Panc1 (cell line): Measurements from ENCODE around the gene CTRB1. TPM values are rescaled to one million over a fixed set of nuclear protein-coding genes. Genes with fewer than 3 reads are reported as not detected.

Experiments
- ATAC-seq: fragments of 200-7000 bp; cut with Tn5 transposase; 2 replicates; pipeline ENCODE4 v1.9.1; 2020; ENCODE audit warnings: mild to moderate bottlenecking, moderate library complexity
- BruUV-seq: library from RNA; stranded (reverse); fragments of 400-500 nt; replicated peaks from 2 replicates; lab custom pipeline; 2021; lab: Mats Ljungman, UMichigan
- CTCF ChIA-PET: fragments of 300-600 bp; sonication (Branson Sonifier 250); formaldehyde crosslinking; loops from one replicate; lab custom pipeline; 2022; ENCODE audit warnings: antibody characterized with exemption; lab: Charles Lee
- POLR2A ChIA-PET: fragments of 300-600 bp; sonication (Branson Sonifier 250); formaldehyde crosslinking; loops from one replicate; lab custom pipeline; 2022; ENCODE audit warnings: antibody characterized with exemption; lab: Charles Lee
- DNase-seq: peaks from one replicate; pipeline ENCODE4 v3.0.0-alpha.2; 2010; ENCODE audit warnings: low read depth, low spot score
- H3K27ac ChIP-seq: 2 replicates; pipeline ENCODE4 v1.5.1; 2011; ENCODE audit warnings: mild to moderate bottlenecking, low read length, inconsistent platforms
- H3K27me3 ChIP-seq: fragments of 200-500 bp; sonication (Bioruptor generic); 2 replicates; pipeline ENCODE4 v1.6.0; 2014; ENCODE audit warnings: low read length, inconsistent platforms; ENCODE audit not compliant: control insufficient read depth, insufficient read depth
- H3K36me3 ChIP-seq: fragments of 200-500 bp; sonication (Bioruptor generic); 2 replicates; pipeline ENCODE4 v1.5.1; 2014; ENCODE audit warnings: inconsistent platforms, mild to moderate bottlenecking, low read length, moderate library complexity; ENCODE audit not compliant: control insufficient read depth, insufficient read depth
- H3K4me1 ChIP-seq: 2 replicates; pipeline ENCODE4 v1.5.1; 2011; ENCODE audit warnings: inconsistent platforms, mild to moderate bottlenecking, low read length, moderate library complexity; ENCODE audit not compliant: control insufficient read depth, insufficient read depth
- H3K4me3 ChIP-seq, 2 experiments: 2 replicates each; pipeline ENCODE4 v1.5.1; 2011 to 2012; ENCODE audit warnings: low read depth in 2 of 2, low read length in 2 of 2, mild to moderate bottlenecking in 2 of 2, inconsistent platforms in 1 of 2, moderate library complexity in 1 of 2
- H3K9me3 ChIP-seq: fragments of 200-500 bp; sonication (Bioruptor generic); 2 replicates; pipeline ENCODE4 v1.5.1; 2014; ENCODE audit warnings: low read depth, mild to moderate bottlenecking, inconsistent platforms, low read length, moderate library complexity; ENCODE audit not compliant: control insufficient read depth, insufficient read depth
- CTCF ChIP-seq: fragments of 450-650 bp; IDR thresholded peaks from 2 replicates; pipeline ENCODE4 v1.5.1; 2017; ENCODE audit warnings: mild to moderate bottlenecking
- POLR2AphosphoS5 ChIP-seq: IDR thresholded peaks from 2 replicates; pipeline ENCODE4 v1.6.1; 2012; ENCODE audit warnings: mild to moderate bottlenecking, low read depth, low read length, moderate library complexity
- REST ChIP-seq, 2 experiments: IDR thresholded peaks; 2 replicates each; pipeline ENCODE4 v1.6.1; 2011 to 2012; ENCODE audit warnings: low read depth in 2 of 2, control low read depth in 1 of 2, low read length in 1 of 2, mild to moderate bottlenecking in 1 of 2, moderate library complexity in 1 of 2; ENCODE audit not compliant: insufficient read depth in 1 of 2
- SIN3A ChIP-seq: IDR thresholded peaks from 2 replicates; pipeline ENCODE4 v1.6.1; 2012; ENCODE audit warnings: low read depth, mild to moderate bottlenecking, low read length, moderate library complexity, borderline replicate concordance; ENCODE audit not compliant: insufficient read depth
- TCF7L2 ChIP-seq: IDR thresholded peaks from 2 replicates; pipeline ENCODE4 v1.6.1; 2011; ENCODE audit warnings: mild to moderate bottlenecking, low read depth, low read length, inconsistent platforms
- in situ Hi-C: cut with HindIII; loops from 2 replicates; pipeline ENCODE4 v1.10.0; 2016; ENCODE audit warnings: low sequenced_read_pairs, low pct_unique_long_range_greater_than_20kb
- intact Hi-C: fragments of 100-400 bp; cut with micrococcal nuclease; formaldehyde crosslinking; loops from one replicate; pipeline ENCODE4 v1.10.0; 2022; ENCODE audit not compliant: unreplicated experiment
- total RNA-seq: library from RNA; stranded (reverse); gene quantifications from one replicate; pipeline ENCODE4 v1.2.1, GENCODE V29; 2021; ENCODE audit not compliant: unreplicated experiment

CTRB1 gene
- total RNA-seq, 1 experiment from 2014 or later, result 2.7 TPM

GRCh38 chr16:75176926-75177325, 41.9 kb upstream of the CTRB1 start:
- ATAC-seq (no peak), DNase-seq (no peak)
- no TSS peak for BruUV-seq
- no peaks in the 10 kb centered on the region for H3K27me3 ChIP-seq
- ChIA-PET CTCF (no interaction called here), POLR2A (interaction anchor here (0.6 kb wide), 1 partner anchor 15 kb away, joined by 5 read pairs; no protein-coding TSS in a partner anchor)
- intact Hi-C loops, result no loop called here
- H3K36me3 ChIP-seq, result no peaks in the 10 kb centered on the region
- H3K27ac ChIP-seq, result no peak overlapping the region
- H3K9me3 ChIP-seq, result peaks cover 11% of the 10 kb centered on the region; the same call in 1 of the 2 replicates
- H3K4me3 ChIP-seq, result no peak overlapping the region
- TF ChIP-seq POLR2AphosphoS5 (no peak), TCF7L2 (no peak), SIN3A (no peak), CTCF (no peak), REST (IDR thresholded peaks at IDR 0.05; ENCODE audit: insufficient read depth in 1 of 2, low read depth in 2 of 2, low read length in 1 of 2) (no peak)
- in situ Hi-C loops, result no loop called here
- H3K4me1 ChIP-seq, result no peaks in the 10 kb centered on the region

- no peak overlapping the region for H3K4me3 ChIP-seq
- intact Hi-C loops, result no loop called here
These were observed 39.6 kb upstream of the CTRB1 start for GRCh38 chr16:75179208-75179607.

More at GRCh38 chr16:75179208-75179607, 39.6 kb upstream of the CTRB1 start:
- DNase-seq (no peak), ATAC-seq (no peak)
- CTCF ChIA-PET, result no interaction called here
- Histone ChIP-seq H3K4me1 (no peaks in the 10 kb centered on the region), H3K27ac (no peak overlapping the region), H3K27me3 (no peaks in the 10 kb centered on the region), H3K9me3 (peaks cover 4% of the 10 kb centered on the region; the same call in 1 of the 2 replicates), H3K36me3 (no peaks in the 10 kb centered on the region)
- in situ Hi-C loops, result no loop called here
- TF ChIP-seq POLR2AphosphoS5 (no peak), REST (IDR thresholded peaks at IDR 0.05; ENCODE audit: insufficient read depth in 1 of 2, low read depth in 2 of 2, low read length in 1 of 2) (no peak), CTCF (no peak), TCF7L2 (no peak), SIN3A (no peak)
- no TSS peak for BruUV-seq
- POLR2A ChIA-PET, result no interaction called here
